Thyroid gland (tissue), 4 donors: Measurements from ENCODE around the gene NRDC.

Source experiments
- POLR2A ChIP-seq, 2 donors: fragments of 450-650 bp; IDR thresholded peaks; one replicate each; pipeline ENCODE4 v1.6.1; 2017; ENCODE audit warnings: antibody characterized with exemption in 2 of 2, mild to moderate bottlenecking in 2 of 2, moderate library complexity in 1 of 2
- TF ChIP-seq, protein P1 (sequence below), 6 experiments: fragments of 200-600 bp in 3 of 6; fragments of 450-650 bp in 3 of 6; sonication (generic) in 3 of 6; IDR thresholded peaks; one replicate each; pipeline ENCODE4 v1.5.1; 2016 to 2019; ENCODE audit warnings: antibody characterized with exemption in 6 of 6, mild to moderate bottlenecking in 2 of 6, inconsistent platforms in 1 of 6, moderate library complexity in 1 of 6

DNA sequence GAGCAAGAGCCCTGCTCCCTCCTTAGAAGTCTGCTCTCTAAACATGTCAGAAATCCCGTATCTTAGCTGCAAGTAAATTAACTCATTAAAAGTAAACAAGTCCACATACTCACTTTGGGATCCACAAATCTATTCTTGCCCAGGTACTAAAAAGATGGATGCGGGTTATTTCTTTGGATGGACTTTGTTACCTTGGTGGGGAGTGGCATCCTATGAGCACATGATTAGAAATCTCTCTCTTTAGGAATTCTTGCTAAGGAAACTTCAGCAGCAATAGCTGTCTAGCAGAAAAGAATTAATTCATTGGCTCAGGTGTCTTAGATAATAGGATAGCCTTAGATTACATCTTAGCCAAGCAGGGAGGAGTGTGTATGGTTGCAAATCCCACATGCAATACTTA is 25.2 kb downstream of the NRDC start:
- TF ChIP-seq, protein P1, sequence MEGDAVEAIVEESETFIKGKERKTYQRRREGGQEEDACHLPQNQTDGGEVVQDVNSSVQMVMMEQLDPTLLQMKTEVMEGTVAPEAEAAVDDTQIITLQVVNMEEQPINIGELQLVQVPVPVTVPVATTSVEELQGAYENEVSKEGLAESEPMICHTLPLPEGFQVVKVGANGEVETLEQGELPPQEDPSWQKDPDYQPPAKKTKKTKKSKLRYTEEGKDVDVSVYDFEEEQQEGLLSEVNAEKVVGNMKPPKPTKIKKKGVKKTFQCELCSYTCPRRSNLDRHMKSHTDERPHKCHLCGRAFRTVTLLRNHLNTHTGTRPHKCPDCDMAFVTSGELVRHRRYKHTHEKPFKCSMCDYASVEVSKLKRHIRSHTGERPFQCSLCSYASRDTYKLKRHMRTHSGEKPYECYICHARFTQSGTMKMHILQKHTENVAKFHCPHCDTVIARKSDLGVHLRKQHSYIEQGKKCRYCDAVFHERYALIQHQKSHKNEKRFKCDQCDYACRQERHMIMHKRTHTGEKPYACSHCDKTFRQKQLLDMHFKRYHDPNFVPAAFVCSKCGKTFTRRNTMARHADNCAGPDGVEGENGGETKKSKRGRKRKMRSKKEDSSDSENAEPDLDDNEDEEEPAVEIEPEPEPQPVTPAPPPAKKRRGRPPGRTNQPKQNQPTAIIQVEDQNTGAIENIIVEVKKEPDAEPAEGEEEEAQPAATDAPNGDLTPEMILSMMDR (IDR thresholded peaks at IDR 0.05): no peak
- no peak for TF ChIP-seq POLR2A (IDR thresholded peaks at IDR 0.05)
